GM10248 (cell line): Measurements from ENCODE around the gene PXK.
A peak's percentile ranks its signal among the peaks of the same experiment; 100 is the strongest.

Experiments used
- CTCF ChIA-PET: fragments of 300-600 bp; sonication (Branson Sonifier 250); formaldehyde crosslinking; extraction: SDS; loops from one replicate; lab custom pipeline; 2021; ENCODE audit warnings: antibody characterized with exemption; lab: Yijun Ruan, JAX
- POLR2A ChIA-PET: fragments of 350-650 bp; sonication (Branson Sonifier 250); formaldehyde crosslinking; extraction: SDS; loops from one replicate; lab custom pipeline; 2020; ENCODE audit warnings: antibody characterized with exemption; lab: Yijun Ruan, JAX
- DNase-seq: peaks from one replicate; pipeline ENCODE4 v3.0.0; 2012; ENCODE audit errors: extremely low spot score
- CTCF ChIP-seq: IDR thresholded peaks from 2 replicates; pipeline ENCODE4 v1.5.1; 2012; ENCODE audit warnings: mild to moderate bottlenecking, low read depth; ENCODE audit errors: extremely low read depth, missing control alignments, control extremely low read depth

The PXK gene

GRCh38 chr3:58299839-58300516 is 32.7 kb upstream of the PXK start:
- ChIA-PET CTCF (interaction anchor here (0.8 to 19.6 kb wide), 27 partner anchors 8 to 292 kb away, joined by 3 to 560 read pairs (median 4); partner anchors contain the start of genes ABHD6 and FLNB), POLR2A (no interaction called here)
- peak; percentile 39 for DNase-seq
- TF ChIP-seq CTCF, result peak; percentile 44

- peak; percentile 96 for DNase-seq
- ChIA-PET CTCF (interaction anchor here (0.5 to 19.6 kb wide), 89 partner anchors 11 to 1484 kb away, joined by 3 to 560 read pairs (median 4); partner anchors contain the start of genes ABHD6, ACOX2, FLNB and KCTD6), POLR2A (interaction anchor here (0.9 to 2.5 kb wide), 7 partner anchors 19 to 118 kb away, joined by 3 to 6 read pairs (median 4); no protein-coding TSS in a partner anchor)
- TF ChIP-seq CTCF, result peak; percentile 98
These were observed 26.6 kb upstream of the PXK start, which contains the start of the genes HTD2 and RPP14 for GRCh38 chr3:58305882-58306711. TSS of gene HTD2 (plus strand) at chr3:58306520. CDS start at chr3:58317614, 11,094 bp downstream. TSS of gene RPP14 (plus strand) at chr3:58306245. CDS start at chr3:58310330, 4,085 bp downstream.

GRCh38 chr3:58307639-58308215 is 25.0 kb upstream of the PXK start:
- ChIA-PET POLR2A (interaction anchor here (0.7 to 2.5 kb wide), 3 partner anchors 118 to 526 kb away, joined by 3 to 6 read pairs (median 5); no protein-coding TSS in a partner anchor), CTCF (interaction anchor here (0.7 to 19.6 kb wide), 37 partner anchors 8 to 326 kb away, joined by 3 to 560 read pairs (median 9); partner anchors contain the start of genes ABHD6, ACOX2 and KCTD6)
- peak; percentile 45 for TF ChIP-seq CTCF
- DNase-seq, result peak; percentile 37

- ChIA-PET POLR2A (no interaction called here), CTCF (interaction anchor here (0.7 to 19.6 kb wide), 23 partner anchors 8 to 322 kb away, joined by 3 to 560 read pairs (median 5); partner anchors contain the start of gene KCTD6)
- no peak for DNase-seq
- no peak for TF ChIP-seq CTCF
These were observed 24.0 kb upstream of the PXK start for GRCh38 chr3:58308728-58309127.

- no peak for DNase-seq
- CTCF ChIA-PET, result interaction anchor here (1.1 to 7.1 kb wide), 5 partner anchors 11 to 130 kb away, joined by 3 to 55 read pairs (median 3); partner anchors contain the start of genes HTD2 and RPP14
- POLR2A ChIA-PET, result no interaction called here
- TF ChIP-seq CTCF, result no peak
These were observed 14.9 kb upstream of the PXK start for GRCh38 chr3:58317811-58318210.
